LNCAP (cell line): Measurements from ENCODE around the gene MCFD2.

Source experiments
- CTCF ChIP-seq: fragments of 450-650 bp; IDR thresholded peaks from 2 replicates; pipeline ENCODE4 v1.5.1; 2017; ENCODE audit warnings: mild to moderate bottlenecking

The MCFD2 gene

GRCh38 chr2:46935071-46935470, 19.5 kb upstream of the MCFD2 start:
- no peak for TF ChIP-seq CTCF

GRCh38 chr2:46929612-46930011, 14.0 kb upstream of the MCFD2 start:
- TF ChIP-seq CTCF, result no peak

- no peak for TF ChIP-seq CTCF
Measured at GRCh38 chr2:46926863-46927262, 11.3 kb upstream of the MCFD2 start.

- no peak for TF ChIP-seq CTCF
Measured at GRCh38 chr2:46925474-46926351, 10.1 kb upstream of the MCFD2 start.

- TF ChIP-seq CTCF, result no peak
Measured at GRCh38 chr2:46924608-46925007, 9.0 kb upstream of the MCFD2 start.

GRCh38 chr2:46924038-46924437, 8.4 kb upstream of the MCFD2 start:
- no peak for TF ChIP-seq CTCF

- no peak for TF ChIP-seq CTCF
Measured at GRCh38 chr2:46923041-46923528, 7.5 kb upstream of the MCFD2 start.
